ENCODE results near the gene ATP8A2. TPM values are rescaled to one million over a fixed set of nuclear protein-coding genes. Genes with fewer than 3 reads are reported as not detected.

ATP8A2 gene
- total and polyA plus RNA-seq, 9 of the 15 experiments (the other 6 are each of a cell fraction or from before 2014, with no cell fraction given): under 0.01 to 0.33 (median 0.06) TPM; not detected in 4

- ATAC-seq: no peak
Measured at GRCh38 chr13:25447396-25447795, 75.6 kb downstream of the ATP8A2 start.

More at GRCh38 chr13:25447396-25447795, 75.6 kb downstream of the ATP8A2 start:
- no TSS peak for BruUV-seq (replicated peaks)
- FAIRE-seq: no peak
- ChIA-PET POLR2A (no interaction called here), CTCF (ENCODE audit: low intra/inter-chr PET ratio) (no interaction called here)
- Histone ChIP-seq H3K79me2 (ENCODE audit: control insufficient read depth, insufficient read depth, low read length) (no peaks in the 10 kb centered on the region), H3K4me3 (no peak overlapping the region), H3K4me1 (replicated peaks in 1 of 2; ENCODE audit: control insufficient read depth in 2 of 2, insufficient read depth in 2 of 2, low read length in 2 of 2) (no peaks in the 10 kb centered on the region), H4K20me1 (replicated peaks; ENCODE audit: control insufficient read depth, insufficient read depth, low read length) (no peaks in the 10 kb centered on the region), H3K27ac (ENCODE audit: extremely low read depth, low read depth, low read length) (no peak overlapping the region), H3K4me2 (ENCODE audit: insufficient read depth, low read length) (no peak overlapping the region), H3K36me3 (ENCODE audit: control insufficient read depth, insufficient read depth, low read length) (no peaks in the 10 kb centered on the region), H3K27me3 (ENCODE audit: control insufficient read depth in 2 of 2, insufficient read depth in 2 of 2, low read length in 2 of 2) (peaks cover 3 to 13% of the 10 kb centered on the region in 2 experiments; a peak in 2 of 5 replicates), H2AFZ (ENCODE audit: low read depth, low read length) (no peak overlapping the region), H3K9me1 (ENCODE audit: control insufficient read depth, insufficient read depth, low read length) (no peaks in the 10 kb centered on the region), H3K9ac (ENCODE audit: insufficient read depth in 1 of 2, low read depth in 2 of 2, low read length in 2 of 2) (no peak overlapping the region), H3K9me3 (replicated peaks; ENCODE audit: control insufficient read depth, insufficient read depth, low read depth, low read length) (no peaks in the 10 kb centered on the region)
- DNase-seq (ENCODE audit: extremely low read depth in 1 of 4, low spot score in 3 of 4): no peak
- WGBS (ENCODE audit: insufficient coverage, low coverage, missing lambda C conversion rate): 0% methylated on average over 3 of the region's 3 CpGs
- TF ChIP-seq CSDE1 (IDR thresholded peaks at IDR 0.05) (no peak), PHF20 (IDR thresholded peaks at IDR 0.05; ENCODE audit: partially characterized antibody) (no peak), TFE3 (CRISPR knock-in tag; IDR thresholded peaks at IDR 0.05) (no peak)
- intact Hi-C loops (cut with micrococcal nuclease): no loop called here
- in situ Hi-C loops (cut with MboI): no loop called here

All from K562 (cell line).